PC-3 (cell line): ENCODE results near the gene TOMM70. TPM values are rescaled to one million over a fixed set of nuclear protein-coding genes. Genes with fewer than 3 reads are reported as not detected.
"Not testable (repeated sequence)": the region's sequence is repeated elsewhere in the genome, so short reads cannot be mapped to it uniquely, and the experiment has no call there.

Experiments
- ATAC-seq: fragments of 200-7000 bp; cut with Tn5 transposase; 2 replicates; pipeline ENCODE4 v1.9.1; 2020; ENCODE audit warnings: mild to moderate bottlenecking, moderate library complexity
- Bru-seq: library from RNA; stranded (reverse); fragments of 400-500 nt; gene quantifications from one replicate; lab custom pipeline; 2021; lab: Mats Ljungman, UMichigan
- BruChase-seq, 2 experiments: library from RNA; stranded (reverse); fragments of 400-500 nt; gene quantifications; one replicate each; lab custom pipeline; 2021; lab: Mats Ljungman, UMichigan
- BruUV-seq: library from RNA; stranded (reverse); fragments of 400-500 nt; replicated peaks from 2 replicates; lab custom pipeline; 2021; lab: Mats Ljungman, UMichigan
- CTCF ChIA-PET: fragments of 300-600 bp; sonication (Branson Sonifier 250); formaldehyde crosslinking; loops from one replicate; lab custom pipeline; 2022; ENCODE audit warnings: antibody characterized with exemption; lab: Charles Lee
- POLR2A ChIA-PET: fragments of 300-600 bp; sonication (Branson Sonifier 250); formaldehyde crosslinking; loops from one replicate; lab custom pipeline; 2022; ENCODE audit warnings: antibody characterized with exemption; ENCODE audit not compliant: unreplicated experiment; lab: Charles Lee
- DNase-seq: peaks from one replicate; pipeline ENCODE4 v3.0.0-alpha.2; 2015
- H2AFZ ChIP-seq: fragments of 300-600 bp; sonication (generic); 2 replicates; pipeline ENCODE4 v1.6.0; 2016; ENCODE audit warnings: antibody characterized with exemption, low read length
- H3F3A ChIP-seq: fragments of 300-600 bp; sonication (generic); one replicate; pipeline ENCODE4 v1.6.0; 2017; ENCODE audit warnings: antibody characterized with exemption, low read length, control low read depth, mild to moderate bottlenecking; ENCODE audit not compliant: unreplicated experiment
- H3K27ac ChIP-seq: fragments of 300-600 bp; sonication (generic); 2 replicates; pipeline ENCODE4 v1.5.1; 2016; ENCODE audit warnings: mild to moderate bottlenecking, low read length
- H3K27me3 ChIP-seq: fragments of 300-600 bp; sonication (generic); 2 replicates; pipeline ENCODE4 v1.6.1; 2016; ENCODE audit warnings: low read length, mixed read lengths
- H3K36me3 ChIP-seq: fragments of 300-600 bp; sonication (generic); 2 replicates; pipeline ENCODE4 v1.6.1; 2016; ENCODE audit warnings: low read depth, mixed run types, low read length, mixed read lengths
- H3K4me1 ChIP-seq: fragments of 300-600 bp; sonication (generic); 2 replicates; pipeline ENCODE4 v1.5.1; 2016; ENCODE audit warnings: low read length; ENCODE audit not compliant: insufficient read depth
- H3K4me2 ChIP-seq: fragments of 300-600 bp; sonication (generic); 2 replicates; pipeline ENCODE4 v1.6.0; 2016; ENCODE audit warnings: low read length
- H3K4me3 ChIP-seq: fragments of 300-600 bp; sonication (generic); 2 replicates; pipeline ENCODE4 v1.5.1; 2016; ENCODE audit warnings: mild to moderate bottlenecking, low read length, mixed read lengths
- H3K79me2 ChIP-seq: fragments of 300-600 bp; sonication (generic); 2 replicates; pipeline ENCODE4 v1.6.1; 2017; ENCODE audit warnings: low read length, mixed read lengths
- H3K9ac ChIP-seq: fragments of 300-600 bp; sonication (generic); 2 replicates; pipeline ENCODE4 v1.6.0; 2016; ENCODE audit warnings: mild to moderate bottlenecking, low read length
- H3K9me2 ChIP-seq: fragments of 300-600 bp; sonication (generic); replicated peaks from 2 replicates; pipeline ENCODE4 v1.6.1; 2016; ENCODE audit warnings: mixed run types, low read length, mixed read lengths
- H3K9me3 ChIP-seq: fragments of 300-600 bp; sonication (generic); 2 replicates; pipeline ENCODE4 v1.6.1; 2016; ENCODE audit warnings: low read length, mixed read lengths
- H4K20me1 ChIP-seq: fragments of 300-600 bp; sonication (generic); 2 replicates; pipeline ENCODE4 v1.6.1; 2016; ENCODE audit warnings: low read length, mixed read lengths
- EZH2 ChIP-seq: fragments of 300-600 bp; sonication (generic); IDR thresholded peaks from one replicate; pipeline ENCODE4 v1.6.1; 2017; ENCODE audit warnings: antibody characterized with exemption, mild to moderate bottlenecking, low read length; ENCODE audit not compliant: unreplicated experiment
- EZH2phosphoT487 ChIP-seq: fragments of 300-600 bp; sonication (generic); IDR thresholded peaks from 2 replicates; pipeline ENCODE4 v1.6.1; 2018; ENCODE audit warnings: mild to moderate bottlenecking, antibody characterized with exemption, low read length, borderline replicate concordance
- intact Hi-C: fragments of 100-400 bp; cut with micrococcal nuclease; formaldehyde crosslinking; loops from 2 replicates; pipeline ENCODE4 v1.9.0; 2023
- long read RNA-seq: library from polyadenylated mRNA; unstranded; transcript quantifications from one replicate; pipeline ENCODE4 v2.0.0, GENCODE V29; 2021; ENCODE audit not compliant: unreplicated experiment
- total RNA-seq: library from RNA; depleted of rRNA; stranded (reverse); fragments of >200 nt; gene quantifications from 2 replicates; pipeline ENCODE4 v1.2.3, GENCODE V29; 2014; rRNA removed
- TF ChIP-seq, protein P1 (sequence below): fragments of 300-600 bp; sonication (generic); conservative IDR thresholded peaks from 2 replicates; pipeline ENCODE4 v1.5.1; 2017; ENCODE audit warnings: antibody characterized with exemption, low read depth, mild to moderate bottlenecking, low read length

TOMM70 gene
- total RNA-seq = 85.3 and 91.7 TPM in 2 replicates
- Bru-seq, nascent RNA = percentile 96 among the genes with signal in this experiment
- BruChase-seq, experiment 1, labeled RNA remaining after a 6-hour chase = percentile 97 among the genes with signal in this experiment
- percentile 96 among the genes with signal in this experiment for BruChase-seq, experiment 2, labeled RNA remaining after a 2-hour chase
- long read RNA-seq, full-length matches to known transcripts = 186 of 242 reads
- long read RNA-seq, partial matches to known transcripts = 47 of 242 reads
- long read RNA-seq, other reads (novel, unspliced or antisense) = 9 of 242 reads

DNA sequence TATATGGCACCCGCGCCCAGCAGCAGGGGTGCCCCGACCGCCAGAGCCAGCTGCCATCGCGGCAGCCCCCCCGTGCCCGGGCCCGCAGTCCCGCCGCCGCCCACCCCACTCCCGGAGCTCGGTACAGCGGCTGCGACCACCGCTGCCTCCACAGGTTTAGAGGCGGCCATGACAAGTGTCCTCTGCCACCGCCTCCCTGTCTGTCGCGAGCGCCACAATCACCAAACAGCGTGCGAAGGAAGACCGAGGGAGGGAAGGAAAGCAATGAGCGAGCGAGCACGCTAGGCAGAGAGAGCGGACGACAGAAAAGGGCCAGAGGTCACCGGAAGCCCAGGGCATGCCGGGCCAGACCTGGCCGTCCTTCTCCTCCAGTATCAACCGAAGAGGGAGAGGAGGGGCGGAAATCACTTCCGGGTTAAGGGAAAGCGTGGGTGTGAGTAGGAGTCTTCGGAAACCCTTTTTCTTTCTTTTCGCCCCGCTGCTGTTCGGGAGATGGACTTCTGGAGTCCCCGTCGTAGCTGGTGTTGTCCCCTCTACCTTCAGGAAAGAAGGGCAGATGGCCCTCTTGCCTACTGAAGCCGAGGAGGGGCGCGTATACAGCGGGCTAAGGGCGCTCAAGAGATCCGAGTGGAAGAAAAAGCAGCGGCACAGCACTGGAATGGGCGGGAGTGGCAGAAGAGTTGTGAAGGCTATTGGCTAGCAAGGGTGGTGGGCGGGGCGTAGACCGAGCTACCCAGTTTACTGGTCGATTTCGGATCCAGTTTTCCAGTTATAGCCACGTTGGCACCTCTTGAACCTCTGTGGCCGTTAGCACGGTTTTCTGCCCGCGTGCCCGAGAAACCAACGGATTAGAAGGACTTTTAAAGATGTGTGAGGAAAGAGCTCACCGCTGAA lies at the start of gene TOMM70, which contains the start of gene LNP1:
TSS of gene TOMM70 (minus strand) at position 310 of the 894 bp plus-strand sequence. CDS start at position 170, 140 bp downstream.
TSS of gene LNP1 (plus strand) at position 760 of the 894 bp plus-strand sequence. CDS start 28,191 bp downstream, outside the sequence.
- Histone ChIP-seq H4K20me1 (peaks cover 33% of the 10 kb centered on the region), H3K9me3 (no peaks in the 10 kb centered on the region), H2AFZ (peak within 1 kb of the TSS; percentile 78), H3K36me3 (no peaks in the 10 kb centered on the region), H3K4me3 (peak within 1 kb of the TSS; percentile 94), H3K4me2 (peak within 1 kb of the TSS; percentile 87), H3K27ac (peak within 1 kb of the TSS; percentile 78), H3K9ac (peak within 1 kb of the TSS; percentile 84), H3F3A (no peaks in the 10 kb centered on the region), H3K79me2 (peaks cover 95% of the 10 kb centered on the region), H3K4me1 (peaks cover 30% of the 10 kb centered on the region), H3K9me2 (no peaks in the 10 kb centered on the region), H3K27me3 (no peaks in the 10 kb centered on the region)
- DNase-seq (peak; percentile 98), ATAC-seq (peak; percentile 92)
- BruUV-seq = no TSS peak
- ChIA-PET CTCF (interaction anchor here (1.0 kb wide), 1 partner anchor 62 kb away, joined by 3 read pairs; no protein-coding TSS in a partner anchor), POLR2A (interaction anchor here (0.5 to 1.5 kb wide), 11 partner anchors 9 to 647 kb away, joined by 3 to 13 read pairs (median 4); partner anchors contain the start of gene TMEM45A)
- no peak for TF ChIP-seq EZH2phosphoT487
- intact Hi-C loops = loop anchor here (1.0 to 5.0 kb wide), 3 partner anchors 24 to 569 kb away; no protein-coding TSS in a partner anchor

DNA sequence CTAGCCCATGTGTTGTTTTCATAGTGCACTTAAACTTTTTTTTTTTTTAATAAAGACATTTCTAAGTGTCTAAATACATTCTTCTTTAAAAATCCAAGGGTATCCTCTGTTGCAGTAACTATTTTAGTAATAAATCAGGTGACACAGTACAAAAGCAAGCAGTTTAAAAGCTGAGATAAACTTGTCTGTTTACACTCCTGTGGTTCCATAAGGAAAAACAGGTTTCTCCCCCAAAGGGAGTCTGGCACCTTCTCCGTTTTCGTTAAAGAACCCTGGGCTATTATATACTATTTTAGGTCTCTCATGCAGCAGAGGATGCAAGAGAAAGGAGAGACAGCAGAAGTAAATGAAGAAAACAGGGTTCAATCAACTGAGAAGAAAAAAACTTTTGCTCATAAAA lies 48.3 kb upstream of the TOMM70 start:
- TF ChIP-seq, protein P1, sequence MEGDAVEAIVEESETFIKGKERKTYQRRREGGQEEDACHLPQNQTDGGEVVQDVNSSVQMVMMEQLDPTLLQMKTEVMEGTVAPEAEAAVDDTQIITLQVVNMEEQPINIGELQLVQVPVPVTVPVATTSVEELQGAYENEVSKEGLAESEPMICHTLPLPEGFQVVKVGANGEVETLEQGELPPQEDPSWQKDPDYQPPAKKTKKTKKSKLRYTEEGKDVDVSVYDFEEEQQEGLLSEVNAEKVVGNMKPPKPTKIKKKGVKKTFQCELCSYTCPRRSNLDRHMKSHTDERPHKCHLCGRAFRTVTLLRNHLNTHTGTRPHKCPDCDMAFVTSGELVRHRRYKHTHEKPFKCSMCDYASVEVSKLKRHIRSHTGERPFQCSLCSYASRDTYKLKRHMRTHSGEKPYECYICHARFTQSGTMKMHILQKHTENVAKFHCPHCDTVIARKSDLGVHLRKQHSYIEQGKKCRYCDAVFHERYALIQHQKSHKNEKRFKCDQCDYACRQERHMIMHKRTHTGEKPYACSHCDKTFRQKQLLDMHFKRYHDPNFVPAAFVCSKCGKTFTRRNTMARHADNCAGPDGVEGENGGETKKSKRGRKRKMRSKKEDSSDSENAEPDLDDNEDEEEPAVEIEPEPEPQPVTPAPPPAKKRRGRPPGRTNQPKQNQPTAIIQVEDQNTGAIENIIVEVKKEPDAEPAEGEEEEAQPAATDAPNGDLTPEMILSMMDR = no peak
- TF ChIP-seq EZH2 (no peak), EZH2phosphoT487 (no peak)
- ATAC-seq (peak; percentile 31; the same call in 1 of the 2 replicates), DNase-seq (peak; percentile 63)
- H2AFZ ChIP-seq = no peak overlapping the region
- peaks cover 4% of the 10 kb centered on the region; the same call in 1 of the 2 replicates for H3K36me3 ChIP-seq
- H3F3A ChIP-seq = no peaks in the 10 kb centered on the region
- no peaks in the 10 kb centered on the region for H4K20me1 ChIP-seq
- H3K4me1 ChIP-seq = peaks cover 10% of the 10 kb centered on the region; the same call in 1 of the 2 replicates
- ChIA-PET CTCF (interaction anchor here (1.4 kb wide), 1 partner anchor 14 kb away, joined by 4 read pairs; no protein-coding TSS in a partner anchor), POLR2A (interaction anchor here (0.7 kb wide), 1 partner anchor 127 kb away, joined by 4 read pairs; no protein-coding TSS in a partner anchor)
- no peak overlapping the region for H3K4me3 ChIP-seq
- 0 out of 2 replicates have a peak, but pooled peaks cover 8% of the 10 kb centered on the region for H3K9me3 ChIP-seq
- no peaks in the 10 kb centered on the region for H3K9me2 ChIP-seq
- no peaks in the 10 kb centered on the region for H3K27me3 ChIP-seq
- 0 out of 2 replicates have a peak overlapping the region, but pooled peaks have one; percentile 22 for H3K4me2 ChIP-seq
- no peak overlapping the region; the same call in 1 of the 2 replicates for H3K27ac ChIP-seq
- intact Hi-C loops = no loop called here
- H3K79me2 ChIP-seq = no peaks in the 10 kb centered on the region
- no TSS peak for BruUV-seq
- no peak overlapping the region for H3K9ac ChIP-seq

DNA sequence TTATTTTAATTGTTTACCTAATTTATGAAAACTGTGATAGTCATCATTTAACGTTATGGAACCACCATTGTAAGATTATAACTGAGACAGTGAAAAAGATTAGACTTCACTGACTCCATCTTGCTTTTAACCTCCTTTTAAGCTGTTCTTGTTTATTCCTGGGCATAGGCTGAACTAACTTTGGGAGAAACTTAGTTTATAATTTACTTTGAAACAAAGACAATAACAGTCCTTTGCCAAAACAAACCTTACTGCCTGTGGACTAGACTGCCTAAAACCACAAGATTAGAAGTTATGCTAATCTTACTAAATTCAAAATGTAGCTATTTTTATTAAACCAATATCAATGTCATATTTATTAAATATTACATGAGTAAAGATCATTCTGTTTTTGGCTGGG lies 47.2 kb upstream of the TOMM70 start:
- Histone ChIP-seq H3K9me3 (0 out of 2 replicates have a peak, but pooled peaks cover 8% of the 10 kb centered on the region), H4K20me1 (no peaks in the 10 kb centered on the region), H3K9ac (no peak overlapping the region), H3F3A (no peaks in the 10 kb centered on the region), H3K4me2 (no peak overlapping the region), H2AFZ (no peak overlapping the region), H3K9me2 (no peaks in the 10 kb centered on the region), H3K27me3 (no peaks in the 10 kb centered on the region), H3K27ac (no peak overlapping the region), H3K4me3 (no peak overlapping the region), H3K4me1 (peaks cover 10% of the 10 kb centered on the region; the same call in 1 of the 2 replicates), H3K79me2 (no peaks in the 10 kb centered on the region), H3K36me3 (peaks cover 4% of the 10 kb centered on the region; the same call in 1 of the 2 replicates)
- no peak for ATAC-seq
- TF ChIP-seq, protein P1 = no peak
- TF ChIP-seq EZH2 (no peak), EZH2phosphoT487 (no peak)
- BruUV-seq = no TSS peak
- CTCF ChIA-PET = no interaction called here
- no peak for DNase-seq
- POLR2A ChIA-PET = no interaction called here
- intact Hi-C loops = no loop called here

DNA sequence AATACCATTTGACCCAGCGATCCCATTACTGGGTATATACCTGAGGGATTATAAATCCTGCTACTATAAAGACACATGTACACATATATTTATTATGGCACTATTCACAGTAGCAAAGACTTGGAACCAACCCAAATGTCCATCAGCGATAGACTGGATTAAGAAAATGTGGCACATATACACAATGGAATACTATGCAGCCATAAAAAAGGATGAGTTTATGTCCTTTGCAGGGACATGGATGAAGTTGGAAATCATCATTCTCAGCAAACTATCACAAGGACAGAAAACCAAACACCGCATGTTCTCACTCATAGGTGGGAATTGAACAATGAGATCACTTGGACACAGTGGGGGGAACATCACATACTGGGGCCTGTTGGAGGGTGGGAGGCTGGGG lies 46.2 kb upstream of the TOMM70 start:
- H3K4me2 ChIP-seq, H3K4me1 ChIP-seq, DNase-seq, H3K4me3 ChIP-seq, CTCF ChIA-PET, H3K79me2 ChIP-seq, intact Hi-C loops, H3K9me2 ChIP-seq, BruUV-seq, H3F3A ChIP-seq, H3K36me3 ChIP-seq, H4K20me1 ChIP-seq, H3K9me3 ChIP-seq, H3K9ac ChIP-seq, H3K27me3 ChIP-seq, ATAC-seq, POLR2A ChIA-PET, H2AFZ ChIP-seq, H3K27ac ChIP-seq: not testable (repeated sequence)
